KMS-11 (cell line): Measurements from ENCODE around the gene PLEKHO2.

Experiments
- H2AFZ ChIP-seq: fragments of 200-600 bp; sonication (generic); 2 replicates; pipeline ENCODE4 v1.6.1; 2016; ENCODE audit warnings: antibody characterized with exemption, mixed run types, low read depth
- H3K27ac ChIP-seq: fragments of 200-600 bp; sonication (generic); 2 replicates; pipeline ENCODE4 v1.6.1; 2016; ENCODE audit warnings: mild to moderate bottlenecking, mixed run types
- H3K27me3 ChIP-seq: fragments of 200-600 bp; sonication (generic); 2 replicates; pipeline ENCODE4 v1.6.1; 2017; ENCODE audit warnings: mild to moderate bottlenecking, low read depth, mixed run types, moderate library complexity; ENCODE audit not compliant: insufficient read depth
- H3K36me3 ChIP-seq: fragments of 200-600 bp; sonication (generic); 2 replicates; pipeline ENCODE4 v1.6.1; 2017; ENCODE audit warnings: mild to moderate bottlenecking, mixed run types; ENCODE audit not compliant: insufficient read depth
- H3K4me1 ChIP-seq: fragments of 200-600 bp; sonication (generic); 2 replicates; pipeline ENCODE4 v1.6.1; 2016; ENCODE audit warnings: mild to moderate bottlenecking, low read depth, mixed run types; ENCODE audit not compliant: poor library complexity, severe bottlenecking
- H3K4me2 ChIP-seq: fragments of 200-600 bp; sonication (generic); 2 replicates; pipeline ENCODE4 v1.7.0; 2016; ENCODE audit warnings: mild to moderate bottlenecking, mixed run types
- H3K4me3 ChIP-seq: fragments of 200-600 bp; sonication (generic); IDR thresholded peaks from 2 replicates; pipeline ENCODE4 v1.6.1; 2017; ENCODE audit warnings: low read depth, low read length, mixed read lengths; ENCODE audit not compliant: insufficient read depth
- H3K79me2 ChIP-seq: fragments of 200-600 bp; sonication (generic); 2 replicates; pipeline ENCODE4 v1.6.1; 2016; ENCODE audit warnings: low read depth, mixed run types; ENCODE audit not compliant: insufficient read depth
- H3K9ac ChIP-seq: fragments of 200-600 bp; sonication (generic); 2 replicates; pipeline ENCODE4 v1.6.1; 2016; ENCODE audit warnings: mild to moderate bottlenecking, mixed run types
- H4K20me1 ChIP-seq: fragments of 200-600 bp; sonication (generic); 2 replicates; pipeline ENCODE4 v1.6.1; 2016; ENCODE audit warnings: mild to moderate bottlenecking, mixed run types; ENCODE audit not compliant: insufficient read depth
- TF ChIP-seq, protein P1 (sequence below): fragments of 200-600 bp; sonication (generic); conservative IDR thresholded peaks from 2 replicates; pipeline ENCODE4 v1.6.1; 2017; ENCODE audit warnings: low read depth, mild to moderate bottlenecking, antibody characterized with exemption, low read length, moderate library complexity, mixed read lengths

PLEKHO2 gene

DNA sequence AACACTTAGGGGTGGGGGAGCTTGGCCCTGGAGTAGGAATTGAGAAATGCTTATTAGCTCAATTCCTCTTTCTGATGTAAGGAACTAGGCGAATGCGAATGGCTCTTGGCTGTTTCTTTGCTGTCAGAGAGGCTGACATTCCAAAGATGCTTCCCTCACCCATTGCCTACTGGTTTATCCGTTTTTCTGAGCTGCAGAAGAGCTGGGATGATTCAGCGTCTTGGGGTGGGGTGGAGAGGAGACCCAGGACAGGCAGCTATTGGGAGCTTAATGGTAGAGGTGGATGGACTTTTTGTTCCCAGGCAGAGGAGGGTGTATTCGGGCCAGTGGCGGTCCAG lies 9.8 kb downstream of the PLEKHO2 start:
- H3K9ac ChIP-seq, result no peak overlapping the region
- H3K4me2 ChIP-seq, result no peak overlapping the region
- H3K36me3 ChIP-seq, result no peaks in the 10 kb centered on the region
- no peak overlapping the region for H2AFZ ChIP-seq
- no peak overlapping the region for H3K27ac ChIP-seq
- H3K4me1 ChIP-seq, result peaks cover 2% of the 10 kb centered on the region
- H4K20me1 ChIP-seq, result no peaks in the 10 kb centered on the region
- TF ChIP-seq, protein P1, sequence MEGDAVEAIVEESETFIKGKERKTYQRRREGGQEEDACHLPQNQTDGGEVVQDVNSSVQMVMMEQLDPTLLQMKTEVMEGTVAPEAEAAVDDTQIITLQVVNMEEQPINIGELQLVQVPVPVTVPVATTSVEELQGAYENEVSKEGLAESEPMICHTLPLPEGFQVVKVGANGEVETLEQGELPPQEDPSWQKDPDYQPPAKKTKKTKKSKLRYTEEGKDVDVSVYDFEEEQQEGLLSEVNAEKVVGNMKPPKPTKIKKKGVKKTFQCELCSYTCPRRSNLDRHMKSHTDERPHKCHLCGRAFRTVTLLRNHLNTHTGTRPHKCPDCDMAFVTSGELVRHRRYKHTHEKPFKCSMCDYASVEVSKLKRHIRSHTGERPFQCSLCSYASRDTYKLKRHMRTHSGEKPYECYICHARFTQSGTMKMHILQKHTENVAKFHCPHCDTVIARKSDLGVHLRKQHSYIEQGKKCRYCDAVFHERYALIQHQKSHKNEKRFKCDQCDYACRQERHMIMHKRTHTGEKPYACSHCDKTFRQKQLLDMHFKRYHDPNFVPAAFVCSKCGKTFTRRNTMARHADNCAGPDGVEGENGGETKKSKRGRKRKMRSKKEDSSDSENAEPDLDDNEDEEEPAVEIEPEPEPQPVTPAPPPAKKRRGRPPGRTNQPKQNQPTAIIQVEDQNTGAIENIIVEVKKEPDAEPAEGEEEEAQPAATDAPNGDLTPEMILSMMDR, result no peak
- 0 out of 2 replicates have a peak, but pooled peaks cover 6% of the 10 kb centered on the region for H3K79me2 ChIP-seq
- H3K4me3 ChIP-seq, result no peak overlapping the region
- H3K27me3 ChIP-seq, result no peaks in the 10 kb centered on the region

DNA sequence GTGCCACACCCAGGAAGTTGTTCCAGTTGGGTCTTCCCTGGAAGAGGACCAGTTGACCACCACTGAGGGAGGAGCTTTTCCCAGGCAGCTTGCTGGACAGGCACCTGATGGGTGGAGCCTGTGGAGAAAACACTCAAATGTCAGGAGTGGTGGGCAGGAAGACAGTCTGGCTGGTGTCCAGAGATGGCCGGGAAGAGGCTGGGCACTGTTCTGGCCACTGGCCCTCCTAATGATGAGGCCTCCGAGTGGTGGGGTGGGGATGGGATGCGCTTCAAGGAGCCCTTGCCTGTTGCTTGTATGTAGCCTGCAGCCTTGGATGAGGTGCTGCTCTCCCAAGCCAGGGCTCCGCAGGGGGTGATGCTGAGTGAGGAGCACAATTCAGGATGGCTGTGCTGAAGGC lies 12.3 kb downstream of the PLEKHO2 start:
- no peak overlapping the region for H3K4me3 ChIP-seq
- peaks cover 9% of the 10 kb centered on the region for H3K4me1 ChIP-seq
- H4K20me1 ChIP-seq, result no peaks in the 10 kb centered on the region
- no peak overlapping the region for H3K4me2 ChIP-seq
- TF ChIP-seq, protein P1, result no peak
- no peak overlapping the region for H2AFZ ChIP-seq
- no peak overlapping the region for H3K27ac ChIP-seq
- H3K79me2 ChIP-seq, result no peaks in the 10 kb centered on the region
- H3K9ac ChIP-seq, result no peak overlapping the region
- H3K27me3 ChIP-seq, result no peaks in the 10 kb centered on the region
- no peaks in the 10 kb centered on the region for H3K36me3 ChIP-seq

DNA sequence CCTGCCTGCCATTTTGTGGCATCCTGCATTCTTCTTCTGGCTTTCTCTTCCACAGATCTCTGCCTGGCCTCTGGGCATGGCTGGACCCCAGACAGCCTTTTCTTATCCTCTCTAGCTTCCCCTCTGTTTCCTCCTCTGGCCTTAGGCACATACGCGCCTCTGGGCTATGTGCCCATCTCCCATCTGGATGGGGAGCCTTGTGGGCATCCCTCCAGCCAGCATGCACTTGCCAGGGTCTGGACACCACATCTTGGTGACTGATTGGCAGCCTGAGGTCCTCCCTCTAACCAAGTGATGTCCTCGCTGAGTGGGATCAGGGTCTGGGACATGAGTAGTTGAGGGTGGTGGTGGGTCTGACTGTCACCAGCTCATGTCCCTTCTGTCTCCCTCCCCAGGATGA lies 12.8 kb downstream of the PLEKHO2 start:
- no peaks in the 10 kb centered on the region for H3K36me3 ChIP-seq
- no peak overlapping the region for H3K4me2 ChIP-seq
- no peaks in the 10 kb centered on the region for H3K27me3 ChIP-seq
- TF ChIP-seq, protein P1, result no peak
- no peak overlapping the region for H3K9ac ChIP-seq
- peaks cover 9% of the 10 kb centered on the region for H3K4me1 ChIP-seq
- no peaks in the 10 kb centered on the region for H4K20me1 ChIP-seq
- no peaks in the 10 kb centered on the region for H3K79me2 ChIP-seq
- no peak overlapping the region for H3K4me3 ChIP-seq
- no peak overlapping the region for H2AFZ ChIP-seq
- H3K27ac ChIP-seq, result no peak overlapping the region

DNA sequence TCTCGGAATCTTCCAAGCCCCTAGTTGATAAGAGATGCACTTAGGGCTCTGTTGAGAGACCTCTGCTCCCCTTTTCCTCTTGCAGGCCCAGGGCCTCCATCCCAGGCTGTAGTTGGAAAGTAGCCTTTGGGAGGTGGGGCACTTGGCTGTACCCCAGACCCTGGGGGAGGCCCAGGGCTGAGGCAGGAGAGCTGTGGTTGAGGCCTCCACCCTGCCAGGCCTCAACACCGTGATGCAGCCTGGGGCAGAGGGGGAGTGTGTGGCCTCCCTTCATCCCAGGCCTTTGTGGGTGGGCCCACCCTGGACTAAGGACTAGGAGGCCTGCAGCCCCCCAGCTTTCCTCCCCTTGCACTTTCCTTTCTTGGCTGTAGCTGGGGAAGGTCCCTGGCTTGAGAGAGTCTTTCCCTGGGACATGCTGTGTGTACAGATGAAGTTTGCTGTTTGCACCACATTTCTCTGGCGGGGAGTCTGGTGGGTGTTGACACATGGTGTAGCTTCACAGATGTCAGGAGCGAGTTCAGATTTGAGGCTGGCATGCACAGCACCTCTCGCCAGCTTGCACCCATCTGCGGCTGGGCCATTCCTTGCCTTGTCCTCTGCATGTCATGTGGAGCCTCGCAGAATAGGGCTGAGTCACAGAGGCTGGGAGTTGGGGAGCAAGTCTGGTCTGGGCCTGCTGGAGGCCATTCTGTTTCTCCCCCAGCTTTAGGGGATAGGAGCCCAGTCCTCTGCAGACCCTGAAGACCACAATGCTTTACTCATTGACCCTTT lies 13.7 kb downstream of the PLEKHO2 start:
- no peak overlapping the region for H3K27ac ChIP-seq
- no peak overlapping the region for H2AFZ ChIP-seq
- H3K4me3 ChIP-seq, result no peak overlapping the region
- H3K79me2 ChIP-seq, result no peaks in the 10 kb centered on the region
- no peaks in the 10 kb centered on the region for H4K20me1 ChIP-seq
- H3K4me2 ChIP-seq, result no peak overlapping the region
- TF ChIP-seq, protein P1, result no peak
- no peak overlapping the region for H3K9ac ChIP-seq
- H3K4me1 ChIP-seq, result peaks cover 9% of the 10 kb centered on the region
- no peaks in the 10 kb centered on the region for H3K36me3 ChIP-seq
- H3K27me3 ChIP-seq, result no peaks in the 10 kb centered on the region
